Esophagus squamous epithelium (tissue), 5 donors: ENCODE results near the gene HMGCS1. TPM values are rescaled to one million over a fixed set of nuclear protein-coding genes. Genes with fewer than 3 reads are reported as not detected.

ENCODE experiments used
- DNase-seq: peaks from one replicate; lab custom pipeline; 2025; lab: John Stamatoyannopoulos, UW
- H3K27ac ChIP-seq, 4 donors: fragments of 200-600 bp; sonication (generic); one replicate each; pipeline ENCODE4 v1.5.1; 2016 to 2019; ENCODE audit warnings: mild to moderate bottlenecking in 1 of 4
- H3K27me3 ChIP-seq, 4 donors: fragments of 200-600 bp; sonication (generic); 1 replicate in 3 of 4; 2 replicates in 1 of 4; pipeline versions ENCODE4 v1.5.1 to v1.6.0; 2017 to 2021; ENCODE audit warnings: antibody characterized with exemption in 1 of 4
- H3K36me3 ChIP-seq, 3 donors: fragments of 200-600 bp; sonication (generic); one replicate each; pipeline ENCODE4 v1.5.1; 2016 to 2019
- H3K4me1 ChIP-seq, 3 donors: fragments of 200-600 bp; sonication (generic); one replicate each; pipeline ENCODE4 v1.5.1; 2017 to 2019
- H3K4me3 ChIP-seq, 4 donors: fragments of 200-600 bp; sonication (generic); 1 replicate in 3 of 4; 2 replicates in 1 of 4; pipeline ENCODE4 v1.5.1; 2016 to 2019; ENCODE audit warnings: mild to moderate bottlenecking in 2 of 4, moderate library complexity in 1 of 4
- H3K9me3 ChIP-seq, 3 donors: fragments of 200-600 bp; sonication (generic); one replicate each; pipeline ENCODE4 v1.5.1; 2016 to 2019
- POLR2A ChIP-seq, 4 donors: fragments of 450-650 bp; IDR thresholded peaks; one replicate each; pipeline ENCODE4 v1.6.1; 2017; ENCODE audit warnings: antibody characterized with exemption in 4 of 4, mild to moderate bottlenecking in 4 of 4, moderate library complexity in 3 of 4
- WGBS, 2 donors: methylation state at CpG; one replicate each; pipeline ENCODE4 v1.1.5; 2018; 5-methylcytosine and 5-hydroxymethylcytosine counted together
- intact Hi-C: fragments of 100-400 bp; cut with DNase I; formaldehyde crosslinking; loops from one replicate; pipeline ENCODE4 v1.15.0; 2022
- total RNA-seq, 4 donors: library from RNA; depleted of rRNA; stranded (reverse); fragments of >200 nt; gene quantifications; one replicate each; pipeline ENCODE4 v1.1.0, GENCODE V29; 2016
- TF ChIP-seq, protein P1 (sequence below), 6 experiments: fragments of 450-650 bp in 4 of 6; fragments of 200-600 bp in 2 of 6; sonication (generic) in 2 of 6; IDR thresholded peaks; one replicate each; pipeline ENCODE4 v1.5.1; 2016 to 2019; ENCODE audit warnings: antibody characterized with exemption in 6 of 6, mild to moderate bottlenecking in 4 of 6, moderate library complexity in 4 of 6
- donor health status: DM: yes; HTN: yes; CAD: no.

HMGCS1 gene
- total RNA-seq, 4 donors from 2014 or later, result 86.6 to 278 (median 148) TPM

DNA sequence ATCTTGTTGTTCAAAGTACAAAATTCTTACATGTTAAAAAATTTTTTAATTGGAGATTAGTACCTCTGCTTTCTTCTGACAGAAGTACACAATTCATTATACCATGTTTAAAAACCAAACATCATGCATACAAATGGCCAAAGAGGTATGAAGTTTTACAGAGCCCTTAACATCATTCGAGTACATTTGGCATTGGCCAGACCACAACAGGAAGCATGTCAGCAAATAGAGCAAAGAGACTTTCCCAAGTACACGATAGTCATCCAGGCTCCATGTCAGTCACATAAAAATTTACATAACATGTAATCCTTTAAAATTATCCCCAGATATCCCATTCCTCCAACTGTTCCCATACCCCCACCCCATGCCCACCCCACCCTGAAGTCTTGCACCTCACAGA lies 22.5 kb downstream of the HMGCS1 start:
- Histone ChIP-seq H3K36me3 (peaks cover 12 to 100% (median 13%) of the 10 kb centered on the region in 3 donors), H3K27me3 (no peaks in the 10 kb centered on the region), H3K4me3 (no peak overlapping the region), H3K27ac (no peak overlapping the region), H3K9me3 (no peaks in the 10 kb centered on the region), H3K4me1 (no peaks in the 10 kb centered on the region)
- no peak for TF ChIP-seq POLR2A (IDR thresholded peaks at IDR 0.05)
- TF ChIP-seq, protein P1, sequence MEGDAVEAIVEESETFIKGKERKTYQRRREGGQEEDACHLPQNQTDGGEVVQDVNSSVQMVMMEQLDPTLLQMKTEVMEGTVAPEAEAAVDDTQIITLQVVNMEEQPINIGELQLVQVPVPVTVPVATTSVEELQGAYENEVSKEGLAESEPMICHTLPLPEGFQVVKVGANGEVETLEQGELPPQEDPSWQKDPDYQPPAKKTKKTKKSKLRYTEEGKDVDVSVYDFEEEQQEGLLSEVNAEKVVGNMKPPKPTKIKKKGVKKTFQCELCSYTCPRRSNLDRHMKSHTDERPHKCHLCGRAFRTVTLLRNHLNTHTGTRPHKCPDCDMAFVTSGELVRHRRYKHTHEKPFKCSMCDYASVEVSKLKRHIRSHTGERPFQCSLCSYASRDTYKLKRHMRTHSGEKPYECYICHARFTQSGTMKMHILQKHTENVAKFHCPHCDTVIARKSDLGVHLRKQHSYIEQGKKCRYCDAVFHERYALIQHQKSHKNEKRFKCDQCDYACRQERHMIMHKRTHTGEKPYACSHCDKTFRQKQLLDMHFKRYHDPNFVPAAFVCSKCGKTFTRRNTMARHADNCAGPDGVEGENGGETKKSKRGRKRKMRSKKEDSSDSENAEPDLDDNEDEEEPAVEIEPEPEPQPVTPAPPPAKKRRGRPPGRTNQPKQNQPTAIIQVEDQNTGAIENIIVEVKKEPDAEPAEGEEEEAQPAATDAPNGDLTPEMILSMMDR (IDR thresholded peaks at IDR 0.05), result no peak
- WGBS, 2 donors, result 61 to 73% methylated on average over 2 of the region's 2 CpGs
- intact Hi-C loops, result no loop called here
- no peak for DNase-seq

DNA sequence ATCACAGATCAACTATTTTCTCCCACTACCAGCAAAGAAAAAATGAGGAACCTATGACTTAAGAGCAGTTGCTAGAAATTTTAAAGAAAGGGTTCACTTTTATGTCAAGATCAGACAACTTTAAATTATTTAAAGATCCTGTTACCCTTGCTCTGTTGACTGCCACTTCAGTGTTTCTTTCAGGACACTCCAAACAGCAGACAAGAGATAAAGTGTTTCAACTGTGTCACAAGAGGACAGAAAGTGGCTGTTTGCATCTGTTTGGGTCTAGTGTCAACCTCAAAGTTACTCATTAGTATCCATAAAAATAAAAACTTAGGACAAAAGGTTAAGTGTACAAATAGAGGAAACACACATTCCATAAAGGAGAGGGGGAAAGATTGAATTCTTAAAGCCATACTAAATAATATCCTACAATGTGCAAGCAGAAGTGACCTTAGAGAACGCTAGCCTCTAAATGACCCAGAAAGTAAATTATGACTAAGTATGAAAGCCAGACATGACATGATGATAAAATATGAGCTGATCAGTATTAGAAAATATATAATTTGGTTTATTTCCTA lies 24.9 kb downstream of the HMGCS1 start:
- 78 to 85% methylated on average over 1 of the region's 1 CpG for WGBS, 2 donors
- no peak overlapping the region for H3K27ac ChIP-seq
- TF ChIP-seq, protein P1 (IDR thresholded peaks at IDR 0.05), result no peak
- no peak for TF ChIP-seq POLR2A (IDR thresholded peaks at IDR 0.05)
- intact Hi-C loops, result no loop called here
- no peaks in the 10 kb centered on the region for H3K4me1 ChIP-seq
- H3K9me3 ChIP-seq, result no peaks in the 10 kb centered on the region
- peaks cover 12 to 77% (median 13%) of the 10 kb centered on the region in 3 donors for H3K36me3 ChIP-seq
- no peak for DNase-seq
- no peak overlapping the region for H3K4me3 ChIP-seq
- H3K27me3 ChIP-seq, result no peaks in the 10 kb centered on the region

DNA sequence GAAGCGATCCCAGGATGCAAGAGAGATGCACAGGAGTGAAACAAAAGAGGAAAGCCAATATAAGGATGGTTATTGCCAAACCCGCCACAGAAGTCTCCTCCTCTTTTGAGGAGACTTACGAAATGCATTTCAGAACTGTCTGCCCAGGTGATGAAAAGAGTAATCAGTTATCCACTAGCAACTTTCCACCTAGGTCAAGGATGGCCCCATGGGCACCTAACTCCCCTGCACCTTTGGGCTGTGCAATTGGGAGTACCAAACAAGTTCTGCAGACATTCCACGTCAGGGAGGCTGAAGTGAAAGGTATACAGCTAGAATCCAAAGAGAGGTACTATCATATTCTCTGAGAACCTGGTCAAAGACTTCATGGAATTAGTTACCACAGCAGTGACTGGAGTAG lies 25.7 kb downstream of the HMGCS1 start:
- no peaks in the 10 kb centered on the region for H3K9me3 ChIP-seq
- H3K27me3 ChIP-seq, result no peaks in the 10 kb centered on the region
- no peak overlapping the region for H3K4me3 ChIP-seq
- no peaks in the 10 kb centered on the region for H3K4me1 ChIP-seq
- intact Hi-C loops, result no loop called here
- peaks cover 5 to 69% (median 9%) of the 10 kb centered on the region in 3 donors for H3K36me3 ChIP-seq
- no peak for DNase-seq
- 94 to 95% methylated on average over 4 of the region's 4 CpGs for WGBS, 2 donors
- TF ChIP-seq, protein P1 (IDR thresholded peaks at IDR 0.05), result no peak
- TF ChIP-seq POLR2A (IDR thresholded peaks at IDR 0.05), result no peak
- no peak overlapping the region for H3K27ac ChIP-seq

DNA sequence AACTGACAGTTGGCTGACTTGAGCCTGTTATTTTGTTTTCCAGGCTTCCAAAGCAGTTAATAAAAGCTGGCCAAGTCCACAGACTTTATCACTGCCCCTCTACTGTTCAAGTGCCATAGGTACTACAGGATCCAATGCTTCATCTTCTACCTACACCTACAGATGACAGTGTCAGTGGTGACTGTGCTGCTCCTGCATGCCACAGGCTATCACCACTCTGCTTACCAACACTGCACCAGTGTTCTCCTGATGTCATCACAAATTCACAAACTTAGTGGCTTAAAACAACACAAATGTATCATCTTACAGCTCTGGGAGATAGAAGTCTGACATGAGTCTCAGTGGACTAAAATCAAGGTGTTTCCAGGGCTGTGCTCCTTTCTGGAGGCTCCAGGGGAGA lies 26.6 kb downstream of the HMGCS1 start:
- H3K4me3 ChIP-seq, result no peak overlapping the region
- no peak overlapping the region for H3K27ac ChIP-seq
- intact Hi-C loops, result no loop called here
- DNase-seq, result no peak
- H3K36me3 ChIP-seq, result peaks cover 3 to 60% (median 5%) of the 10 kb centered on the region in 3 donors
- TF ChIP-seq, protein P1 (IDR thresholded peaks at IDR 0.05), result no peak
- no peak for TF ChIP-seq POLR2A (IDR thresholded peaks at IDR 0.05)
- no peaks in the 10 kb centered on the region for H3K4me1 ChIP-seq
- H3K9me3 ChIP-seq, result no peaks in the 10 kb centered on the region
- no peaks in the 10 kb centered on the region for H3K27me3 ChIP-seq

DNA sequence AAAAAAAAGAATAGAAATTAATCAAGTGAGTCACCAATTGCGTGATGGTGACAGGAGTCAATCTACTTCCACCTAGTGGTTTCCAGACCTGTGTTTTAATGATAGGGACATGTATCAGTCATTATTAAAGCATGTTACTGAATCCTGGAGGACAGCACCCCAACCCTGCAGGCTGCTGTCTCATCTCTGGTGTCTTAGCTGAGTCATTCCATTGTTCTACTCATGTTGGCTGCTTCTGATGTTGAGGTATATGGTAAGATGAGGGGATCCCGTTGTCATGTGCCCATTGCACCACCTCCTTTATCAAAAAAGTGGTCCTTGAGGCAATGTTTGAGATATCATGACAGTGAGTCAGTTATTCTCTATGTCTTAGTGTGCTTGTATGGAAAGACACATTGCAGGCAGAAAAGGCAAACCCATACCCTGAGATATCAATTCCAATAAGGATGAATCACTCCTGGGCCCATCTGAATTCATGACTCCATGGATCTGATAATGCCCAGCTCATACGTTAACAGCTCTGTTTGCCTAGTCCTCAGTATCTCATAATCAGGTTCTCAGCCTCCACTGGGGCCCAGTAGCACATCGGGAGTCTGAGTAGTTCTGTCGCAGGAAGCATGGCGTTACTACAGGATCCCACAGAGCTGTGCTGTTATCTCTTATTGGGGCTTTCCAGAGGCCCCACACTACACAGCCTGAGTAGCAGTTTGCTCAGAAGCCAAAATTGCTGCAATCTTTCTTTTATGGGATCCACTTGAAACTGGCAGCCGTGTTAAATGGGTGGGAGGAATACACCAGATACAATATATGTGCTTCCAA lies 31.2 kb downstream of the HMGCS1 start:
- whole genome bisulfite sequencing, 2 donors, result 35 to 76% methylated on average over 3 to 7 of the region's 7 CpGs

More for the DNA sequence above, 31.2 kb downstream of the HMGCS1 start:
- H3K4me1 ChIP-seq, result no peaks in the 10 kb centered on the region
- no peaks in the 10 kb centered on the region for H3K27me3 ChIP-seq
- no peak overlapping the region for H3K27ac ChIP-seq
- H3K9me3 ChIP-seq, result no peaks in the 10 kb centered on the region
- peaks cover 0 to 14% (median 0%) of the 10 kb centered on the region in 3 donors for H3K36me3 ChIP-seq
- intact Hi-C loops, result no loop called here
- TF ChIP-seq, protein P1 (IDR thresholded peaks at IDR 0.05), result no peak
- no peak for TF ChIP-seq POLR2A (IDR thresholded peaks at IDR 0.05)
- no peak for DNase-seq
- no peak overlapping the region for H3K4me3 ChIP-seq
